GM06990 (cell line): ENCODE results near the gene PTGER1.
A peak's percentile ranks its signal among the peaks of the same experiment; 100 is the strongest.

ENCODE experiments used
- DNase-seq: peaks from one replicate; pipeline ENCODE4 v3.0.0-alpha.2; 2011; ENCODE audit not compliant: insufficient read length; ENCODE audit errors: extremely low read depth
- H3K27me3 ChIP-seq: replicated peaks from 2 replicates; pipeline ENCODE4 v1.6.0; 2011; ENCODE audit warnings: low read length; ENCODE audit not compliant: control insufficient read depth, insufficient read depth
- H3K36me3 ChIP-seq: 2 replicates; pipeline ENCODE4 v1.5.1; 2011; ENCODE audit warnings: low read length; ENCODE audit not compliant: control insufficient read depth, insufficient read depth
- H3K4me3 ChIP-seq: replicated peaks from 2 replicates; pipeline ENCODE4 v1.5.1; 2011; ENCODE audit warnings: low read depth, mild to moderate bottlenecking, control low read depth, low read length
- TF ChIP-seq, protein P1 (sequence below): IDR thresholded peaks from 2 replicates; pipeline ENCODE4 v1.5.1; 2011; ENCODE audit warnings: low read length, control low read depth, mild to moderate bottlenecking, inconsistent platforms; ENCODE audit not compliant: insufficient read depth, poor library complexity, severe bottlenecking

The PTGER1 gene, protein sequence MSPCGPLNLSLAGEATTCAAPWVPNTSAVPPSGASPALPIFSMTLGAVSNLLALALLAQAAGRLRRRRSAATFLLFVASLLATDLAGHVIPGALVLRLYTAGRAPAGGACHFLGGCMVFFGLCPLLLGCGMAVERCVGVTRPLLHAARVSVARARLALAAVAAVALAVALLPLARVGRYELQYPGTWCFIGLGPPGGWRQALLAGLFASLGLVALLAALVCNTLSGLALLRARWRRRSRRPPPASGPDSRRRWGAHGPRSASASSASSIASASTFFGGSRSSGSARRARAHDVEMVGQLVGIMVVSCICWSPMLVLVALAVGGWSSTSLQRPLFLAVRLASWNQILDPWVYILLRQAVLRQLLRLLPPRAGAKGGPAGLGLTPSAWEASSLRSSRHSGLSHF

GRCh38 chr19:14475251-14476073 lies at the start of gene PTGER1:
Gene PTGER1 (minus strand): TSS chr19:14475354. CDS start chr19:14474320, 1,034 bp downstream.
- H3K36me3 ChIP-seq, result peaks cover under 1% of the 10 kb centered on the region
- H3K27me3 ChIP-seq, result peaks cover 1% of the 10 kb centered on the region; the same call in 1 of the 2 replicates
- H3K4me3 ChIP-seq, result no peak within 1 kb of the TSS
- no peak for DNase-seq
- TF ChIP-seq, protein P1, sequence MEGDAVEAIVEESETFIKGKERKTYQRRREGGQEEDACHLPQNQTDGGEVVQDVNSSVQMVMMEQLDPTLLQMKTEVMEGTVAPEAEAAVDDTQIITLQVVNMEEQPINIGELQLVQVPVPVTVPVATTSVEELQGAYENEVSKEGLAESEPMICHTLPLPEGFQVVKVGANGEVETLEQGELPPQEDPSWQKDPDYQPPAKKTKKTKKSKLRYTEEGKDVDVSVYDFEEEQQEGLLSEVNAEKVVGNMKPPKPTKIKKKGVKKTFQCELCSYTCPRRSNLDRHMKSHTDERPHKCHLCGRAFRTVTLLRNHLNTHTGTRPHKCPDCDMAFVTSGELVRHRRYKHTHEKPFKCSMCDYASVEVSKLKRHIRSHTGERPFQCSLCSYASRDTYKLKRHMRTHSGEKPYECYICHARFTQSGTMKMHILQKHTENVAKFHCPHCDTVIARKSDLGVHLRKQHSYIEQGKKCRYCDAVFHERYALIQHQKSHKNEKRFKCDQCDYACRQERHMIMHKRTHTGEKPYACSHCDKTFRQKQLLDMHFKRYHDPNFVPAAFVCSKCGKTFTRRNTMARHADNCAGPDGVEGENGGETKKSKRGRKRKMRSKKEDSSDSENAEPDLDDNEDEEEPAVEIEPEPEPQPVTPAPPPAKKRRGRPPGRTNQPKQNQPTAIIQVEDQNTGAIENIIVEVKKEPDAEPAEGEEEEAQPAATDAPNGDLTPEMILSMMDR, result peak; percentile 48

DNA sequence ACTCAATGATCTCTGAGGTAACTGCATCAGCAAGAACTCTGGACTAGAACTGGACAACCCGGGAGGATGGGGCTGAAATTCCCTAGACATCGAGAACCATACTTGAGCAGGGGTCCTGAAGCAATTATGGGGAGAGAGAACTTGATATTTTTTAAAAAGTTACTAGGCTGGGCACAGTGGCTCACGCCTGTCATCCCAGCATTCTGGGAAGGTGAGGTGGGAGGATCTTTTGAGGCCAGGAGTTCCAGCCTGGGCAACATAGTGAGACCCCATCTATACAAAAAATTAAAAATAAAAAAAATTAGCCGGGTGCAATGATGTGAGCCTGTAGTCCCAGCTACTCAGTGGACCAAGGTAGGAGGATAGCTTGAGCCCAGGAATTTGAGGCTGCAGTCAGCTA lies 45.4 kb upstream of the PTGER1 start:
- H3K36me3 ChIP-seq, result peaks cover 3% of the 10 kb centered on the region
- TF ChIP-seq, protein P1, result no peak
- no peak overlapping the region for H3K4me3 ChIP-seq
- DNase-seq, result no peak
- no peaks in the 10 kb centered on the region for H3K27me3 ChIP-seq

- TF ChIP-seq, protein P1, result no peak
- Histone ChIP-seq H3K36me3 (peaks cover 9% of the 10 kb centered on the region), H3K4me3 (no peak overlapping the region), H3K27me3 (no peaks in the 10 kb centered on the region)
- no peak for DNase-seq
Measured at GRCh38 chr19:14519860-14520407, 44.8 kb upstream of the PTGER1 start.

DNA sequence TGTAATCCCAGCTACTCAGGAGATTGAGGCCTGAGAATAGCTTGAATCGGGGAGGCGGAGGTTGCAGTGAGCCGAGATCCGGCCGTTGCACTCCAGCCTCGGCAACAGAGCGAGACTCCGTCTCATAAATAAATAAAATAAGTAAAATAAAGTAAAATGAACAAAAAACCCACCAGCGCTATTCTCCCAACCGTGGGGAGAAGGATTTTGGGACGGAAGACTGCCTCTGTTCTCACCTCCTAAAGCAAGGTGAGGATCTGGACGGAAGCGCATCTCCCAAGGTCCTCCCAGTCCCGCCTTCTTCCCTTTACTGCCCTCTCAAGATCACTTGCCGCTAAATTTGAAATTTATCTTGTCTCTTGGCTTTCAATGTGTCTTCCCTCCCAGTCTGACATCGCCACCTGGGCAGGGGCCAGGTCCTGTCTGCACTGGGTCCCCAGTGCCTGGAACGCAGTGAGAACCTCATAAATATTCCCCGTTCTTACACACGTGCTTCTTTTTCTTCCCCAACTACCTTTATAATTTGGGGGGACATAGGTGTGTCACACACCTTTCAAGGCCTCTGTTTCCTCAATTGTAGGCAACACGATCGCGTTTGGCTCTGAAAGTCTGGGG lies 44.2 kb upstream of the PTGER1 start:
- Histone ChIP-seq H3K27me3 (no peaks in the 10 kb centered on the region), H3K36me3 (peaks cover 11% of the 10 kb centered on the region), H3K4me3 (no peak overlapping the region)
- no peak for DNase-seq
- TF ChIP-seq, protein P1, result no peak

DNA sequence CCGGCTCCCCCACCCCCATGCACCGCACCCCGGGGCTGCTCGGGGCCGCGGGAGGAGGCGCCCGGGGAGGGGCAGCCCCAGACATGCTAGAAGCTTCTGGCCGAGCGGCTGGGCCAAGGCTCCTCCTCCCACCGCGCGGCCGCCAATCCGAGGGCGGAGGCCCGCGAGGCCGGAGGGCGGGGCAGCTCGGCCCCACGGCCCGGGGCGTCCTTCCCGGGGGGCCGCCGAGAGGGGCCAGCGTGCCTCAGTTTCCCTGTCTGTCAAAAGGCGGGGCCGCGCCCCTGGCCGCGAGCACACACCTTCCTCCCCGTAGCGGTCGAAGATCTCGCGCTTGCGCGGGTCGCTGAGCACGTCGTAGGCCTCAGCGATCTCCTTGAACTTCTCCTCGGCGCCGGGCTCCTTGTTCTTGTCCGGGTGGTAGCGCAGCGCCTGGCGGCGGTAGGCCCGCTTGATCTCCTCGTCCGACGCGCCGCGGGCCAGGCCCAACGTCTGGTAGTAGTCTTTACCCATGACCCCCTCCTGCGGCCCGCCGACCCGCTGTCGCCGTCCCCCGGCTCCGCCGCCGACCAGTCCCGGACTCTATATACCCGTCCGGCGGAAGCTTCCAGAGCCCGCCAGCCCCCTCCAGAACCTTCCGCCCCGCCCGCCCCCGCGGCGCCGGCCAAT lies 42.8 kb upstream of the PTGER1 start, which contains the start of gene DNAJB1:
Gene DNAJB1 (minus strand): TSS at position 558 of the 666 bp plus-strand sequence. CDS start 48 bp downstream, at position 510.
- TF ChIP-seq, protein P1, result no peak
- Histone ChIP-seq H3K27me3 (no peaks in the 10 kb centered on the region), H3K36me3 (peaks cover 11% of the 10 kb centered on the region), H3K4me3 (peak within 1 kb of the TSS; percentile 91)
- peak; percentile 87 for DNase-seq
